ENCODE data around the gene POM121L2.

The POM121L2 gene

DNA sequence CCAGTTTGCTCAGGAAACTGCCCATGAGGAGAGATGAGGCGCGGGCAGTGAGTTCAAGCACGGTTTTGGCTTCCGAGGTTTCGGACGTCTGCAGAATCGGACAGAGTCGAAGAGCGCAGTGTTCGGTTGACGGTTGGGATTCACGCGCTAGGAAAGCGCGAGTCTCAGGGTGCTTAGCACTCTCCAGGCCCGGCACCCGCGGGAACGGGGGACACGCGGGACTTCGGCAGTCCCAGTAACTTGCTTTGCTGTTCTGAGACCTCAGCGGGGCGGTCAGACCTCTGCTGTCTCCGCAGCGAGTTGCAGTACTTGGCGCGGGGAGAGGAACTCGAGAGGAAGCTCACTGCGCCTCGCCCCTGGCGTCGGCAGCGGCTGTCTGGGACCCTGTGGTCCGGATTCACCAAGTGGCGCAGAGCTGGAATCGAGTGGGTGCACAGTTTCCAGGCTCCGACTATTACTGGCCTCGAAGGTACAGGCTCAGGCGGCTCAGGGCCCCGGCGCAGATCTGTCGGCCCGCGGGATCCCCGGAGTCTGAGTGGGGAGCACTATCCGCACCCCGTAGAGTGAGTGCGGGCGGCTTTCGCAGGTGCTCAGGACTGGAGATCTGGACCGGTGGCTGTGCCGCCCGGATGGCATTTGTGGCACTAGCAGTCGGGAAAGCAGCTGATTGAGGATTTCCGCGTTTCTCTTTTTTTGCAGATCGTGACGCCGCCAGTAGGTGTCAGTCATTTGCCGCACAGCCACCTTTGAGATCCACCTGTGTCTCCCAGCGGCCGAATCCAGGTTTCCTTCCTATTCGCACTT lies at the start of gene POM121L2:
POM121L2 (minus strand) TSS at position 128 of the 804 bp plus-strand sequence; CDS start at position 25, 103 bp downstream.
- DNase-seq, result no peak

GRCh38 chr6:27359231-27359630 lies 47.2 kb upstream of the POM121L2 start:
- no peak for DNase-seq

DNA sequence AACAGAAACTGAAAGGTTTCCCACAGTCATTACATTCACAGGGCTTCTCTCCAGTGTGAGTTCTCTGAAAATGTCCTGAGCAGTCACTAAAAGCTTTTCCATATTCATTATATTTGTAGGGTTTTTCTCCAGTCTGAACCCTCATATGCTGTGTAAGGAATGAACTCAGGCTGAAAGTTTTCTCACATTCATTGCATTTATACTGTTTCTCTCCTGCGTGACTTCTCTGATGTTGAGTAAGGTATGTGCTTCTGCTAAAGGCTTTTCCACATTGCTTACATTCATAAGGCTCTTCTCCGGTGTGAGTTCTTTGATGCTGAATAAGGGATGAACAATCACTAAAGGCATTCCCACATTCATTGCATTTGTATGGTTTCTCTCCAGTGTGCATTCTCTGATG lies 46.7 kb upstream of the POM121L2 start:
- no peak for DNase-seq

GRCh38 chr6:27352850-27353249 lies 40.8 kb upstream of the POM121L2 start:
- no peak for DNase-seq

GRCh38 chr6:27334141-27334540 lies 22.1 kb upstream of the POM121L2 start:
- no peak for DNase-seq

DNA sequence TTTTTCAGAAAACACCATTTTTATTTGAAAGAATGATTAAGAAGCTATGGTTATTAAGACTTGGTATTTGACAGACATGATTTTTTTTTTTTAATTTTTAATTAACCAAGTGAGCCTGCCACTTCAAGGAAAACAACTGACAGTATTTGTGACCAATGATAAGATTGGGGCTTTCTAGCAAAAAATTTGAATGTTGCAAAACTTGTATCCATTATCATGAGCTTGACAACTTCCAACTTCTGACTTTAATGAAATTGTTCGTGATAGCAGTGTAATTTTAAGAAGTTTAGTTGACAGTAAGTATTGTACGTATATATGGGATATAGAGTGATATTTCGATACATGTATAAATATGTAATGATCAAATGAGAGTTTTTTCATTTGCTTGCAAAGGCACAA lies 21.6 kb upstream of the POM121L2 start:
- no peak for DNase-seq

- no peak for DNase-seq
Measured at GRCh38 chr6:27332692-27333641, 20.9 kb upstream of the POM121L2 start.

DNA sequence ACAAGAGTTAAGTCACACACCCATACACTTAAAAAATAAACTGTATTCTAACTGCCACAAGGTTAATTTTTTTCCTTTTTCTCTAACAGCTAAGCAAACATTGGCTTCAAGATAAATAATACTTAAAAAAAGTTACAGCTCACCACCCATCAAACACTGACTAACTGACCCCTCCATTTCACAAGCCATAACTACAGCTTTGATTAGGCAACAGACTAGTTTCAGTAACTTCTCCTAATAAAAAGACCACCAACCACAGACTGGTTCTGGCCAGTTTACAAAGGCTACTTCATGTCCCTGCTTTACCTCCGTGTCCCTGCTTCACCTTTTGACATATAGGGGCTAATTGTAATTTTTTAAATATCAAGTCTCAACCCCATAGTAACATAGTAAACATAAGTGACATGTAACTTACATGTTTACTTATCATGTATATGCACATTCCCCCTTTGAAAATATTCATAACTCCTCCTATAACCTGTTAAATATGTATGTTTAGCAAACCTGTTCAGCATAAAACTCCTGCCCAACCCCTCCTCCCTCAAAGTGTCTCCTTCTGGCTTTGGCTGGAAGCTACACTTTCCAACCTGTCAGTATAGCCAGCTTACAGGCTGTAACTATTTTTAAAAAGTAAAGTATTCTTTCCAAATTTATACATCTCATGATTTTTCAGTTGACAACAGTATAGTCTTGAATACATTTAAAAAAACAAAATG lies 15.1 kb upstream of the POM121L2 start:
- DNase-seq, result no peak

- DNase-seq, result no peak
Measured at GRCh38 chr6:27321901-27322300, 9.8 kb upstream of the POM121L2 start.

DNA sequence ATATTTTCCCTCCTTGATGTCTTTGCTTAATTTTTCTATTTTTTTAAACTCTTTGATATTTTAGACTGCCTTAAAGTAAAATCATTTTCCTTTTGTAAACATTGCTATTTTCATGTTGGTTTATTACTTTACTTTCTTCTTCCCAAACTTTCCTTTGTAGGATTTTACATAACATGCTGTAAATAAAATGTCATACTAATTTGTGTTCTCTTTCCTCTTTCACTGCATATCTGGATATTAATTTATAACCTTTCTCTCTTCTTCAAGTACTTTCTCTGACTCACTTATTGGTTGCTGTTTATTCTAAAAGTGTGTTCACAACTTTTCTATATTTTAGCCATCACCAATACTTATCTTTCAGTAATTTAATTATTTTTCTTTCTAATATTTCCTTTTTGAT lies 9.3 kb upstream of the POM121L2 start:
- DNase-seq, result no peak

- DNase-seq, result no peak
Measured at GRCh38 chr6:27318973-27319372, 6.9 kb upstream of the POM121L2 start.

DNA sequence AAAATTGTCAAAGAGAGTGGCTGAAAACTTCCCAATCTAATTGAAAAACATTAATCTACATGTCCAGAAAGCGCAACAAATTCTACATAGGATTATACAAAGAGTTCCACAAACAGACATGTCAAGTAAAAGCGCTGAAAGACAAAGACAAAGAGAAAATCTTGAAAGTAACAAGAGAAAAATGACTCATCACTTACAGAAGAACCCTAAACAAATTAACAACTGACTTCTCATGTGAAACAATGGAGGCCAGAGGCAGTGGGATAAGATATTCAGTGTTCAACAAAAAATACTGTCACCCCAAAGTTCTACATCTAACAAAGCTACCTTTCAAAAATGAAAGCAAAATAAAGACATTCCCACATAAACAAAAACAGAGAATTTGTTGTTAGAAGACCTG lies 2.0 kb upstream of the POM121L2 start:
- DNase-seq, result no peak

DNA sequence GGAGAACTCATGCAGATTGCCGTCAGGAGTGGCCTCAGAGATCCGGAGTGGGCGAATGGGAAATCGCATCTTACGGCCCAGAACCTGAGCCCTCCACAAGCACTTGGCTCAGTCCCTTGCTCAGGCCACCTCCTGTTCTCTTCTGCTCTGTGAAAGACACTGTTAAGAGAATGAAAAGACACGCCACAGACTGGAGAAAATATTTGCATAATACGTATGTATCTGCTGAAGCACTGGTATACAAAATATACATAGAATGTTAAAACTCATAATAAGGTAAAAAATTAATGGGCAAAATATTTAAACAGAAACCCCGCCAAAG lies 838 bp upstream of the POM121L2 start:
- no peak for DNase-seq

GRCh38 chr6:27311806-27312145 lies 297 bp downstream of the POM121L2 start:
- DNase-seq, result no peak

GRCh38 chr6:27303613-27304272 lies 8.3 kb downstream of the POM121L2 start:
- DNase-seq, result no peak

- DNase-seq, result no peak
Measured at GRCh38 chr6:27297857-27298730, 14.0 kb downstream of the POM121L2 start.

DNA sequence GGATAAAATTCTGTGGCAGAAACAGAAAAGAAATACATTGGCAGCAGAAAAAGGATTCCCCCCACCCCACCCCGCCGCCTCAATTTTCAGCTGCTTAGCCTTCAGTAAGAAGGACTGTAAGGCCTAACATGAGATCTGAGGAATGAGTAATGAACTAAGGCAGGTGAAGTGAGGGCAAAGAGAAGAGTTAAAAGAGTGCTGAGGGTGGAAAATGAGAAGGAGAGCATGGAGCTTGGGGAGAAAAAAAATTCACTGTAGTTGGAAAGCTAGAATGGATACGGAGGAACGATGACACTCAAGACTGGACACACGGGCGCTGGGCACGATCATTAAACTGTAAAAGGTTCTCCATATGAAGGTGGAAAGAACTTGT lies 14.6 kb downstream of the POM121L2 start:
- DNase-seq, result no peak

DNA sequence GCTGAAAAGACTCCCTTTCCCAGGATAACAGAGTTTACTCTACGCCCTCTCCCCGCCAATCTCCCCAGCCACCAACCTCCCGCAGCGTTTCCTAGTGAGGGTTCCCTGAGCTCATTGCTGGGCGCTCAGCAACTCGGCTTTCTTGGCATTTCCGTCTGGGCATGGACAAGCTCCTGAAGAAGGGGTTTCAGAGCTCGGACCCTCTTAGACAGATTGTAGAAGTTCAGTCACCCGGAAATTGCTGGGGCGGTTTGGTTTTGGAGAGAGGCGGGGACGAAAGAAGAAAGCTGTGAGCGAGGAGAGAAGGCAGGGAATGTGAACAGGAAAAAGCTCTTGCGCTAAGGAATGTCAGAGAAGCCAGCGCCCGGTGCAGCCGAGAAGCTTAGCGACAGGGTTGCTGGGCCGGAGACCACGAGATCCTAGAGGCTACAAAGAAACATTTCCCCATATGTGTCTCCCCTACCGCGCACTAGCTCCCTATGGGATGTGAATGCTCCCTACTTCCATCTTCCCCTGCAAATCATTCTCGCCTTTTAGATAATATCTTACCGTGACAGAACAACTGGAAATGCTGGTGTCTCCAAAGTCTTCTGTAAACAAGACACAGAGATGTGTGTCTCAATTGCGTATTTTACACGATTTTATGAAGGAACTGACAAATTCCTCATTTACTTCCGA lies 15.8 kb downstream of the POM121L2 start:
- DNase-seq, result no peak

- DNase-seq, result no peak
Measured at GRCh38 chr6:27295301-27296079, 16.6 kb downstream of the POM121L2 start.

DNA sequence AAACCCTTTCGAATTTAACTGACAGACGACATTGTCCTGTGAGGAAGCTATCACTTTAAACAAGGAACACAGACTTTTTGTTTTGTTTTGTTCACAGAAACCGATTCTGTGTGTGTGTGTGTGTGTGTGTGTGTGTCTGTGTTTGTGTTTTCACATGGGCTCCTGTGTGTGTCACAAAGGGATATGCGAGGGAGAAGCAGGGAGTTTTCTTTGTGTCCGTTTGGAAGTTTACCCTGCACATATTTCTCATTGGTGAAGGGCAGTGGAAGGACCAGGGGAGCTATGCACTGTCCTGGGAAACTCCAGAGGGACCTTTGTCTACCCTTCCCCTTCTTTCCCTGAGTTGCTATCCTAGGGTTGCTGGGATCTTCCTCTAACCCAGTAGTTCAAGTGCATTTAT lies 17.7 kb downstream of the POM121L2 start:
- DNase-seq, result no peak
